Ovary (tissue), 3 donors: ENCODE measurements around the gene DPP3.

Source experiments
- CTCF ChIP-seq, 3 donors: fragments of 450-650 bp in 2 of 3; fragments of 200-600 bp in 1 of 3; IDR thresholded peaks; one replicate each; pipeline versions ENCODE4 v1.5.1 to v1.8.0; 2016 to 2022; ENCODE audit warnings: antibody characterized with exemption in 3 of 3, mild to moderate bottlenecking in 1 of 3
- EP300 ChIP-seq: sonication (generic); formaldehyde crosslinking; IDR thresholded peaks from one replicate; pipeline ENCODE4 v1.6.1; 2017; ENCODE audit warnings: antibody characterized with exemption
- POLR2A ChIP-seq: fragments of 450-650 bp; IDR thresholded peaks from one replicate; pipeline ENCODE4 v1.6.1; 2017; ENCODE audit warnings: antibody characterized with exemption, mild to moderate bottlenecking, moderate library complexity
- donor health status: DM: no; HTN: no; CAD: no.

GRCh38 chr11:66471142-66471541, 9.1 kb upstream of the DPP3 start:
- TF ChIP-seq CTCF (IDR thresholded peaks at IDR 0.05) (no peak), POLR2A (no peak), EP300 (no peak)
